ENCODE measurements around the gene PDE10A.

GRCh38 chr6:165480916-165481315 lies 182.1 kb downstream of the PDE10A start:
- TF ChIP-seq EP300 (IDR thresholded peaks at IDR 0.05): no peak
- TF ChIP-seq CTCF (IDR thresholded peaks at IDR 0.05): no peak

Measured in esophagus muscularis mucosa (tissue), 3 donors.